BJ (cell line): Measurements from ENCODE around the gene HMGN1. TPM values are rescaled to one million over a fixed set of nuclear protein-coding genes. Genes with fewer than 3 reads are reported as not detected.
"Not testable (repeated sequence)": the region's sequence is repeated elsewhere in the genome, so short reads cannot be mapped to it uniquely, and the experiment has no call there.

ENCODE experiments used
- CTCF ChIA-PET: fragments of 350-600 bp; formaldehyde crosslinking; extraction: SDS; loops from one replicate; lab custom pipeline; 2021; ENCODE audit warnings: antibody characterized with exemption, inconsistent platforms; lab: Yijun Ruan, JAX
- POLR2A ChIA-PET: fragments of 300-600 bp; sonication (Branson Sonifier 250); formaldehyde crosslinking; extraction: SDS; loops from one replicate; lab custom pipeline; 2021; ENCODE audit warnings: antibody characterized with exemption; lab: Charles Lee
- DNase-seq: peaks from one replicate; pipeline ENCODE4 v3.0.0-alpha.2; 2011; ENCODE audit warnings: low read depth
- H3K27me3 ChIP-seq: 2 replicates; pipeline ENCODE4 v1.6.0; 2011; ENCODE audit warnings: low read length; ENCODE audit not compliant: control insufficient read depth, insufficient read depth
- H3K36me3 ChIP-seq: 2 replicates; pipeline ENCODE4 v1.5.1; 2011; ENCODE audit warnings: low read length; ENCODE audit not compliant: control insufficient read depth, insufficient read depth
- H3K4me3 ChIP-seq: 2 replicates; pipeline ENCODE4 v1.5.1; 2011; ENCODE audit warnings: low read depth, mild to moderate bottlenecking, control low read depth, low read length
- CTCF ChIP-seq: IDR thresholded peaks from 2 replicates; pipeline ENCODE4 v1.5.1; 2011; ENCODE audit warnings: low read depth, mild to moderate bottlenecking, control low read depth, inconsistent platforms, low read length, moderate library complexity; ENCODE audit not compliant: insufficient read depth
- polyA plus RNA-seq: library from polyadenylated mRNA; depleted of rRNA; stranded (reverse); fragments of >200 nt; gene quantifications from 2 replicates; pipeline ENCODE4 v1.2.3, GENCODE V29; 2011

The HMGN1 gene
- polyA plus RNA-seq, 1 experiment: 56.6 TPM

GRCh38 chr21:39385299-39386145 lies 36.6 kb upstream of the HMGN1 start:
- POLR2A ChIA-PET: no interaction called here

GRCh38 chr21:39384674-39385298 lies 35.9 kb upstream of the HMGN1 start:
- no peaks in the 10 kb centered on the region for H3K27me3 ChIP-seq
- TF ChIP-seq CTCF: no peak
- H3K36me3 ChIP-seq: no peaks in the 10 kb centered on the region; the same call in 1 of the 2 replicates
- ChIA-PET CTCF (no interaction called here), POLR2A (no interaction called here)
- H3K4me3 ChIP-seq: no peak overlapping the region
- no peak for DNase-seq

More at GRCh38 chr21:39385299-39386145, 36.6 kb upstream of the HMGN1 start:
- no peaks in the 10 kb centered on the region; the same call in 1 of the 2 replicates for H3K36me3 ChIP-seq
- no peaks in the 10 kb centered on the region for H3K27me3 ChIP-seq
- CTCF ChIA-PET: no interaction called here
- H3K4me3 ChIP-seq: peak overlapping the region; percentile 37
- no peak for TF ChIP-seq CTCF
- no peak for DNase-seq

GRCh38 chr21:39382096-39382495 lies 33.2 kb upstream of the HMGN1 start:
- H3K36me3 ChIP-seq, POLR2A ChIA-PET, CTCF ChIA-PET, H3K27me3 ChIP-seq, H3K4me3 ChIP-seq, DNase-seq: not testable (repeated sequence)

- CTCF ChIA-PET: interaction anchor here (0.6 kb wide), 1 partner anchor 67 kb away, joined by 3 read pairs; no protein-coding TSS in a partner anchor
- H3K4me3 ChIP-seq: peak overlapping the region; percentile 75
- no peaks in the 10 kb centered on the region for H3K36me3 ChIP-seq
- no peak for DNase-seq
- TF ChIP-seq CTCF: no peak
- no peaks in the 10 kb centered on the region for H3K27me3 ChIP-seq
- POLR2A ChIA-PET: no interaction called here
Measured at GRCh38 chr21:39381009-39381408, 32.1 kb upstream of the HMGN1 start.

GRCh38 chr21:39379986-39380891 lies 31.4 kb upstream of the HMGN1 start:
- POLR2A ChIA-PET: interaction anchor here (0.6 to 0.9 kb wide), 2 partner anchors 197 to 391 kb away, joined by 3 read pairs; partner anchors contain the start of gene PSMG1
- CTCF ChIA-PET: interaction anchor here (0.6 kb wide), 1 partner anchor 66 kb away, joined by 3 read pairs; no protein-coding TSS in a partner anchor
- no peak for TF ChIP-seq CTCF
- Histone ChIP-seq H3K27me3 (no peaks in the 10 kb centered on the region), H3K4me3 (peak overlapping the region; percentile 75), H3K36me3 (no peaks in the 10 kb centered on the region)
- DNase-seq: peak; percentile 87
